ENCODE data around the gene ATP6V0A1.

The ATP6V0A1 gene

DNA sequence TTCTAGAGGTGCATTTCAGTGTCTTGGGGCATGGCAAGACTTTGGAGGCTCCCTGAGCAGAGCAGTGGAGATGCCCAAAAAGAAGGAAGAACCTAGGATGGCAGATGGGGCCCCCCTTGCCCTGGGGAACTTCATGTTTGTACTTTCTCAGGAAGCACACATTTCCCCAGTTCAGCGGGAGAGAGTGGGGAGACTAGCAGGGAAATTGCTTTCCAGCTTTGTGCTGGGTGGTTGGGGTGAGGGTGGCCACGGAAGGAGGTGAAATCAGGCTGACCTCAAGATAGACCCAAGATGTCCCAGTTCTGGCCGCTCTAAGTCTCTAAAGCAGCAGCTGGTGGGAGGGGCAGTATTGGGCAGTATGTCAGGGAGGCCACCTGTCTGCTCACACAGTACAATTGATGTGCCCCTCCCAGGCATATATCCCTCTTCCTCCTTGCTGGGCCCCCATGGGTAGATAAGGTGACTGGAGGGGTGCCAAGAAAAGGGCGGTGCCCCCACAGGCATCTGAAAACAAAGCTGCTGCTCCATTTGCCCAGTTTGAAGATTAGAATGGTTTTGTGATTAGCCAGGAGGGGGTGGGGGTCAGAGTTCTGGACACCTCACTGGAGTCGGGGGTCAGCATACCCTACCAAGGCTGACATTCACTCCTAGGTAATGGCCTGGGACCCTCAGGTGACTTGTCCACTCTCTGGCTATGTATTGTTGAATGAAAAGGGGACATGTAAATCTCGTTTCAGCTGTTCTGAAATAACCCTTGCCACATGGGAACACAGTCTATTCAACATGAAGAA, 60.3 kb downstream of the ATP6V0A1 start:
- no peak for TF ChIP-seq CTCF (IDR thresholded peaks at IDR 0.05; ENCODE audit: low read depth, low read length, missing control alignments)
- DNase-seq (ENCODE audit: extremely low read depth, low read depth), result no peak
- H3K4me3 ChIP-seq (replicated peaks; ENCODE audit: low read depth, low read length), result no peak overlapping the region

DNA sequence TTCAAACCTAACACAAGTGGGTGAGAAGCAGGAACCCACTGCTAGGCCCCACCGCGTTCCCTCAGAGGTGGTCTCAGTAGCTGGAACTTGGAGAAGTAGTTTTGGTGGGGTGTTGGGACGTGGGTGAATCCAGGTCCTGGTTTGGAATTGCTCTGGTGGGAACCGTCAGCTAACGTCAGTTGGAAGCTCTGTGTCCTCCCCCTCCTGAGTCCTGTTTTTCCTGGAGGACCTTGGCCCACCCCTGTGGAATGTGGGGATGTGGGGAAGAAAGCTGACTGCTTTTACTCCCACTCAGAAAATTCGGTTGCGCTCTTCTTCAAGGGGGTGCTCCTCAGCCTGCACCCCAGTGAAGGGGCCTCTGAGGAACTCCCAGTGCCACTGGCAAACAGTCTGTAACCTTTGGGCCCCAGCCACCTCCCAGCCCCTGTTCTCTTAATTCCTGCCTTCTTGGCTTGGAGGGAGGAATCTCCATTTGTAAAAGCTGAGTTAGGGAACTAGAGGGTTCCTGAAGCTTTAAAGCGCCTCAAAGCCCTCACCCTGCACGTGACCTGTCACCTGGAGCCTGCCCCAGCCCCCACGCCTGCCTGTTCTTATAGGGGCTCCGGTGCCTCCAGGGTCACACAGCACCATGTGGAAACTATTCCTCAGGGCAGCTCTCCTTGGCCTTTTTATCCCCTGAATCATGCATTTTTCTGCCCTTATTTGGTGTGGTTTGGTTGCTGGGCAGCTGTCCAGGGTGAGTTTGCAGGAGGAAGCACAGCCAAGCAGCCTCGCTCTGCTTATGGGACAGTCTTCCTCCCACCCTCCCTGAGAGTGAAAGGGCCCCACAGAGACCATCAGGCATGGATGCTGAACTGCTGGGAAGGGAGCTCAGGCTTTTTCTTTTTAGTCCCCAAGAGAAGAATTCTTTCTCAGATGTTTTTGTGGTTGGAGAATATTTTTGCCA, 61.1 kb downstream of the ATP6V0A1 start:
- H3K4me3 ChIP-seq (replicated peaks; ENCODE audit: low read depth, low read length), result no peak overlapping the region
- no peak for TF ChIP-seq CTCF (IDR thresholded peaks at IDR 0.05; ENCODE audit: low read depth, low read length, missing control alignments)
- DNase-seq (ENCODE audit: extremely low read depth, low read depth), result peak; percentile 99

GRCh38 chr17:42520540-42520951, 61.9 kb downstream of the ATP6V0A1 start:
- no peak overlapping the region for H3K4me3 ChIP-seq (replicated peaks; ENCODE audit: low read depth, low read length)
- no peak for DNase-seq (ENCODE audit: extremely low read depth, low read depth)
- peak; percentile 34 for TF ChIP-seq CTCF (IDR thresholded peaks at IDR 0.05; ENCODE audit: low read depth, low read length, missing control alignments)

GRCh38 chr17:42521036-42521435, 62.4 kb downstream of the ATP6V0A1 start:
- no peak for DNase-seq (ENCODE audit: extremely low read depth, low read depth)
- no peak for TF ChIP-seq CTCF (IDR thresholded peaks at IDR 0.05; ENCODE audit: low read depth, low read length, missing control alignments)
- no peak overlapping the region for H3K4me3 ChIP-seq (replicated peaks; ENCODE audit: low read depth, low read length)

GRCh38 chr17:42521666-42522262, 63.1 kb downstream of the ATP6V0A1 start:
- H3K4me3 ChIP-seq (replicated peaks; ENCODE audit: low read depth, low read length), result no peak overlapping the region
- no peak for TF ChIP-seq CTCF (IDR thresholded peaks at IDR 0.05; ENCODE audit: low read depth, low read length, missing control alignments)
- no peak for DNase-seq (ENCODE audit: extremely low read depth, low read depth)

DNA sequence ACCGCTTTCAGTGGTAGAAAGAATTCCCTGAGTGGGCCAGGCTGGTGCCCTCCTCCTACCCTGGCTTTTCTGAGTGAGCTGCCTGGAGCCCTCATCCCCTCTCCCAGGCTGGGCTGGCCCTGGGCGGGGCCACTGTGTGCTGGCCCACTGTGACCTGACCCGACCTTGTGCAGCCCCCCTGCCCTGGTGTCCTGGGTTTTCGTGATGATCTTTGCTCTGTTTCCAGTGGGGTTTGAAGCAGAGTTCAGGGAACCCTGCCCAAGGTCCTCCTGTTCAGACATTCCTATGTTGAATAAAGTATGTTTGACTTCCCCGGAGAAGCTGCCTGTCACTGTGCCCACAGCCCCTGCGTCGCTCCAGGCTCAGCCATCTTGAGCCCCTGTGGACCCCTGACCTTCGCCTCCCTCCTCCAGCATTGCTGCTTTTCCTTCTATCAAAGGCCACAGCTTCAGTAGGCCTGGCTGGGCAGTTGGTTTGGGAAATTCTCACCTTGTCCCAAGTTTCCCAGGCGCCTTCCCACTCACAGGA, 63.6 kb downstream of the ATP6V0A1 start:
- no peak for DNase-seq (ENCODE audit: extremely low read depth, low read depth)
- TF ChIP-seq CTCF (IDR thresholded peaks at IDR 0.05; ENCODE audit: low read depth, low read length, missing control alignments), result no peak
- H3K4me3 ChIP-seq (replicated peaks; ENCODE audit: low read depth, low read length), result no peak overlapping the region
